Heart right ventricle (tissue), 16 donors: Measurements from ENCODE around the gene FOSL1. TPM values are rescaled to one million over a fixed set of nuclear protein-coding genes. Genes with fewer than 3 reads are reported as not detected.

Experiments
- ATAC-seq, 8 donors: fragments of 200-7000 bp; cut with Tn5 transposase; one replicate each; pipeline ENCODE4 v1.9.1; 2020; ENCODE audit warnings: mild to moderate bottlenecking in 8 of 8, moderate library complexity in 8 of 8, moderate number of reproducible peaks in 1 of 8
- DNase-seq, 2 donors: peaks; one replicate each; pipeline ENCODE4 v3.0.0-alpha.2; 2020
- H3K27ac ChIP-seq, 10 donors: fragments of 200-600 bp; sonication (generic) in 2 of 10; one replicate each; pipeline versions ENCODE4 v1.5.0 to v1.8.0; 2020 to 2022; ENCODE audit warnings: mild to moderate bottlenecking in 3 of 10
- H3K27me3 ChIP-seq, 7 donors: fragments of 200-600 bp; one replicate each; pipeline ENCODE4 v1.8.0; 2021 to 2022; ENCODE audit warnings: mild to moderate bottlenecking in 2 of 7
- H3K36me3 ChIP-seq, 9 donors: fragments of 200-600 bp; sonication (generic) in 1 of 9; one replicate each; pipeline versions ENCODE4 v1.5.0 to v1.8.0; 2020 to 2022; ENCODE audit warnings: mild to moderate bottlenecking in 2 of 9
- H3K4me1 ChIP-seq, 9 donors: fragments of 200-600 bp; sonication (generic) in 1 of 9; one replicate each; pipeline versions ENCODE4 v1.5.0 to v1.8.0; 2020 to 2022; ENCODE audit warnings: mild to moderate bottlenecking in 4 of 9
- H3K4me3 ChIP-seq, 10 donors: fragments of 200-600 bp; sonication (generic) in 2 of 10; one replicate each; pipeline versions ENCODE4 v1.5.0 to v1.8.0; 2020 to 2022; ENCODE audit warnings: mild to moderate bottlenecking in 7 of 10, moderate library complexity in 2 of 10
- H3K9me3 ChIP-seq, 11 donors: fragments of 200-600 bp in 10 of 11; sonication (generic) in 2 of 11; one replicate each; pipeline versions ENCODE4 v1.5.0 to v1.8.0; 2013 to 2022; ENCODE audit warnings: mild to moderate bottlenecking in 2 of 11, control low read depth in 1 of 11, moderate library complexity in 1 of 11
- WGBS, 2 donors: extraction: QIAGEN DNeasy Blood & Tissue Kit; methylation state at CpG; one replicate each; pipeline ENCODE4 v1.1.7; 2013; ENCODE audit warnings: inconsistent platforms in 1 of 2; 5-methylcytosine and 5-hydroxymethylcytosine counted together
- intact Hi-C, 10 donors: fragments of 100-400 bp; cut with DNase I; formaldehyde crosslinking; loops; one replicate each; pipeline versions ENCODE4 v1.11.1 to v1.14.2; 2022
- polyA plus RNA-seq, 2 donors: library from polyadenylated mRNA; stranded (reverse); fragments of 200-250 nt; gene quantifications; one replicate each; pipeline ENCODE4 v1.2.3, GENCODE V29; 2013
- total RNA-seq, 10 donors: library from RNA; stranded (reverse); fragmentation: NEBNext Ultra II Directional in 3 of 10; extraction: Animal tissue kit (Norgen Biotek cat#: 25700) in 3 of 10; gene quantifications; one replicate each; pipeline versions ENCODE4 v1.2.1 to v1.2.4, GENCODE V29; 2021 to 2023
- TF ChIP-seq, protein P1 (sequence below), 9 donors: fragments of 200-600 bp; sonication (generic) in 2 of 9; IDR thresholded peaks; one replicate each; pipeline versions ENCODE4 v1.5.0 to v1.8.0; 2021 to 2022; ENCODE audit warnings: antibody characterized with exemption in 9 of 9, mild to moderate bottlenecking in 5 of 9, moderate library complexity in 1 of 9
- donor health status: Arrhythmogenic right ventricular cardiomyopathy.
- donor health status: ischemic (EF 13 %, LVEDD 7.1; RV severe dilation, severe dysfunction).
- donor health status: healthy with polysubstance abuse.
- donor health status: DM: no; HTN: yes; CAD: no.
- donor health status: DM: no; HTN: no; CAD: no.
- donor health status: ischemic (EF 25% LVEDD 6.9; RV normal size, moderate dysfunction).
- donor health status: ischemic (EF 25% LVEDD 5.7; RV mildly dilated, moderate dysfunction).
- donor health status: healthy.
- donor health status: DM: yes; HTN: yes; CAD: no.
- donor health status: Ischemic cardiomyopathy.
- donor health status: ischemic (EF 35%, LVEDD 5.7; RV mildly dilated, moderate dysfunction).
- donor health status: nonischemic (EF 11% LVEDD 7.7; RV severe dilation, severe dysfunction).
- donor health status: DM: yes; HTN: yes; CAD: no.
- donor health status: PGD.
- donor health status: ischemic (EF 29% LVEDD 5.4; RV normal size, mild dysfunction).
- donor health status: nonischemic (EF 23%, LVEDD 6.1; RV moderate dilation, normal function).

FOSL1 gene
- total and polyA plus RNA-seq, 12 donors, result 0.31 to 32.8 (median 2.8) TPM; not detected in 2

DNA sequence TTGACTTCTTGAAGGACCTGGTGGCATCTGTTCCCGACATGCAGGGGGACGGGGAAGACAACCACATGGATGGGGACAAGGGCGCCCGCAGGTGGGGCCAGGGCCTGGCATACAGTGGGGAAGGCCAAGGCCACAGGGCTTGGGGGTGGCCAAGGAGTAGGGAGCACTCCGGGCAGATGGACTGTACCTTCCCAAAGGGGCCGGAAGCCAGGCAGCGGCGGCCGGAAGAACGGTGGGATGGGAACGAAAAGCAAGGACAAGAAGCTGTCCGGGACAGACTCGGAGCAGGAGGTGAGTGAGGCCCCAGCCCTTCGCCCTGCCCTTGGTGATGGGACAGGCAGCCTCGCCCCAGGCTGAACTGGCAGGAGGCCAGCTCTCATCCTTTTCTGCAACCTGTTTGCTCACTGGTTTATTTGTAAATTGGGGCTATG, 20.2 kb upstream of the FOSL1 start:
- Histone ChIP-seq H3K27ac (peak overlapping the region in 6 of 10 donors; percentile 90 to 96 (median 94)), H3K36me3 (peaks cover 0 to 42% (median 4%) of the 10 kb centered on the region in 9 donors), H3K4me3 (peak overlapping the region in 9 of 10 donors; percentile 81 to 100 (median 98)), H3K4me1 (peaks cover 31 to 52% (median 43%) of the 10 kb centered on the region in 9 donors), H3K27me3 (no peaks in the 10 kb centered on the region), H3K9me3 (no peaks in the 10 kb centered on the region)
- TF ChIP-seq, protein P1, sequence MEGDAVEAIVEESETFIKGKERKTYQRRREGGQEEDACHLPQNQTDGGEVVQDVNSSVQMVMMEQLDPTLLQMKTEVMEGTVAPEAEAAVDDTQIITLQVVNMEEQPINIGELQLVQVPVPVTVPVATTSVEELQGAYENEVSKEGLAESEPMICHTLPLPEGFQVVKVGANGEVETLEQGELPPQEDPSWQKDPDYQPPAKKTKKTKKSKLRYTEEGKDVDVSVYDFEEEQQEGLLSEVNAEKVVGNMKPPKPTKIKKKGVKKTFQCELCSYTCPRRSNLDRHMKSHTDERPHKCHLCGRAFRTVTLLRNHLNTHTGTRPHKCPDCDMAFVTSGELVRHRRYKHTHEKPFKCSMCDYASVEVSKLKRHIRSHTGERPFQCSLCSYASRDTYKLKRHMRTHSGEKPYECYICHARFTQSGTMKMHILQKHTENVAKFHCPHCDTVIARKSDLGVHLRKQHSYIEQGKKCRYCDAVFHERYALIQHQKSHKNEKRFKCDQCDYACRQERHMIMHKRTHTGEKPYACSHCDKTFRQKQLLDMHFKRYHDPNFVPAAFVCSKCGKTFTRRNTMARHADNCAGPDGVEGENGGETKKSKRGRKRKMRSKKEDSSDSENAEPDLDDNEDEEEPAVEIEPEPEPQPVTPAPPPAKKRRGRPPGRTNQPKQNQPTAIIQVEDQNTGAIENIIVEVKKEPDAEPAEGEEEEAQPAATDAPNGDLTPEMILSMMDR (IDR thresholded peaks at IDR 0.05), result no peak
- 60 to 70% methylated on average over 15 of the region's 15 CpGs for WGBS, 2 donors
- ATAC-seq (no peak), DNase-seq (peak in 1 of 2 donors; percentile 17)
- intact Hi-C loops, result loop anchor here in 1 of 10 donors (5.0 kb wide), 1 partner anchor 42 kb away; the partner anchor contains the start of gene SART1

DNA sequence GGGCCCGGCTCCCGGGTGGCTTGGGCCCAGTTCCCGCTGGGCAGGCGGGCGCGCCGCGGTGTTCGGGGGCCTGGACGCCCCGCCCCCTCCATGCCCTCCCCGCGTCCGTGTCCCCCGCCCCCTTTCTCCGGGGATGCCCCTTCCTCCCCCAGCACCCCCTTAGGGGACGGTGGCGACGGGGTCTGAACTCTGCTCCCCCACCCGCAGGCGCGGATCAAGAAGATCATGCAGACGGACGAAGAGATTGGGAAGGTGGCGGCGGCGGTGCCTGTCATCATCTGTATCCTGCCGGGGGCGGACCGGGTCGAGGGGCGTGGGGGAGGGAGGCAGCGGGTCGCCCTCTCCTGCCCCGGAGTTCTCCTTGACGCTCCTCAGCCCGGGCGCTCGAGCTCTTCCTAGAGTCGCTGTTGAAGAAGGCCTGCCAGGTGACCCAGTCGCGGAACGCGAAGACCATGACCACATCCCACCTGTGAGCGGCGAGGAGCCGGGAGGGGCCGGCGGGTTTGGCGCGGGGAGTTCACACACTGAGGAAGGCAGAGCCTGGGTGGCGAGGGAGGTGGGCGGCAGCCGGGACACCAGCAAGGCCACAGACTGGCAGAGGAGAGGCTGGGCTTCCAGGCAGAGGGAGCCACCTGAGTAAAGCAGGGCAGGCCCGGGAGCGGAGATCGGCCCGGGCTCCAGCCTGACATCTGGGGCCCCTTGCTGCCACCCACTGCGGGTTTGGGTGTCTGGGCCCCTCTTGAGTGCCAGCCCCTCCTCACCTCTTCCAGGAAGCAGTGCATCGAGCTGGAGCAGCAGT, 19.6 kb upstream of the FOSL1 start:
- Histone ChIP-seq H3K36me3 (peaks cover 0 to 42% (median 4%) of the 10 kb centered on the region in 9 donors), H3K9me3 (no peaks in the 10 kb centered on the region), H3K4me1 (peaks cover 36 to 58% (median 49%) of the 10 kb centered on the region in 9 donors), H3K27ac (peak overlapping the region; percentile 62 to 96 (median 92)), H3K27me3 (no peaks in the 10 kb centered on the region), H3K4me3 (peak overlapping the region; percentile 55 to 100 (median 98))
- intact Hi-C loops, result loop anchor here in 6 of 10 donors (1.0 to 5.0 kb wide), 8 partner anchors 29 to 347 kb away; partner anchors contain the start of genes SART1 (in 6 of the 6), FIBP (in 4 of the 6), CCDC85B (in 1 of the 6) and FAM89B (in 1 of the 6)
- TF ChIP-seq, protein P1 (IDR thresholded peaks at IDR 0.05), result no peak
- peak; percentile 7 to 46 (median 20) for ATAC-seq
- DNase-seq, result peak in 1 of 2 donors; percentile 52
- WGBS, 2 donors, result 0 to 1% methylated on average over 39 to 60 of the region's 60 CpGs

DNA sequence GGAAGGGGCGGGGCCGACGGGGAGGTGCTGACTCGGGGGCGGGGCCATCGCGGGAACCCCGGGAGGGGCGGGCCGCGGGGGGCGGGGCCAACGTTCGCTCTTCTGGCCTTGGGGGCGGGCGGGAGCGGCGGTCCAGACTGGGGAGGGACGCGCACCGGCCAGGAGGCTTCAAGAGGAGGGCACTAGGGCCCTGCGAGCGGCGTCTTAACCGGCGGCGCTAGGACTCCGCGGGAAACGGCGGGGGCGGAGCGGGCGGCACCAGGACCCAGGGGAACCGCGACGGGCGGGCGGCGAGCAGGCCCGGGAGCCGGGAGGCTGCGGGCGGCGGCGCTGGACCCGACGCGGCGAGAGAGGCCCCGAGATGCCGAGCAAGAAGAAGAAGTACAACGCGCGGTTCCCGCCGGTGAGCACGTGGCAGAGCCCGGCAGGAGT, 19.0 kb upstream of the FOSL1 start, which contains the start of gene DRAP1:
TSS of gene DRAP1 (plus strand) at position 286 of the 432 bp plus-strand sequence. CDS start at position 362, 76 bp downstream.
- Histone ChIP-seq H3K36me3 (peaks cover 0 to 41% (median 4%) of the 10 kb centered on the region in 9 donors), H3K27me3 (no peaks in the 10 kb centered on the region), H3K27ac (peak within 1 kb of the TSS; percentile 95 to 99 (median 97)), H3K4me3 (peak within 1 kb of the TSS; percentile 81 to 100 (median 98)), H3K4me1 (peaks cover 36 to 60% (median 53%) of the 10 kb centered on the region in 9 donors), H3K9me3 (no peaks in the 10 kb centered on the region)
- 1 to 2% methylated on average over 36 to 56 of the region's 59 CpGs for WGBS, 2 donors
- DNase-seq, result peak; percentile 98 to 100
- ATAC-seq, result peak; percentile 91 to 98 (median 95)
- intact Hi-C loops, result loop anchor here in 5 of 10 donors (1.0 to 5.0 kb wide), 8 partner anchors 28 to 347 kb away; partner anchors contain the start of genes SART1 (in 5 of the 5), FIBP (in 4 of the 5), CCDC85B (in 1 of the 5) and FAM89B (in 1 of the 5)
- TF ChIP-seq, protein P1 (IDR thresholded peaks at IDR 0.05), result peak in 1 of 9 donors; percentile 19
